Ectodermal cell (in vitro differentiated cells): ENCODE results near the gene DOCK2.
"Not testable (repeated sequence)": the region's sequence is repeated elsewhere in the genome, so short reads cannot be mapped to it uniquely, and the experiment has no call there.

ENCODE experiments used
- H3K27ac ChIP-seq: 2 replicates; pipeline ENCODE4 v1.7.0; 2013; ENCODE audit warnings: mild to moderate bottlenecking, low read depth, low read length; ENCODE audit not compliant: insufficient read depth, poor library complexity, severe bottlenecking
- H3K27me3 ChIP-seq: 2 replicates; pipeline ENCODE4 v1.7.0; 2013; ENCODE audit warnings: mild to moderate bottlenecking, low read length; ENCODE audit not compliant: insufficient read depth, control insufficient read depth, poor library complexity, severe bottlenecking
- H3K36me3 ChIP-seq: one replicate; pipeline ENCODE4 v1.7.0; 2013; ENCODE audit warnings: low read length; ENCODE audit not compliant: control insufficient read depth, insufficient read depth
- H3K4me1 ChIP-seq: one replicate; pipeline ENCODE4 v1.7.0; 2013; ENCODE audit warnings: low read length; ENCODE audit not compliant: control insufficient read depth, insufficient read depth
- H3K4me3 ChIP-seq: 2 replicates; pipeline ENCODE4 v1.7.0; 2013; ENCODE audit warnings: low read depth, low read length, control low read depth; ENCODE audit not compliant: insufficient read depth
- H3K9me3 ChIP-seq: 2 replicates; pipeline ENCODE4 v1.7.0; 2013; ENCODE audit warnings: mild to moderate bottlenecking, low read length, moderate library complexity; ENCODE audit not compliant: control insufficient read depth
- WGBS, 2 experiments: methylation state at CpG; one replicate each; pipeline ENCODE4 v1.1.7; 2013; ENCODE audit warnings: missing lambda C conversion rate in 2 of 2; 5-methylcytosine and 5-hydroxymethylcytosine counted together

Gene DOCK2

GRCh38 chr5:169610606-169611005 is 26.5 kb upstream of the DOCK2 start:
- WGBS, 2 experiments, result 91% methylated on average over 4 of the region's 4 CpGs
- Histone ChIP-seq H3K4me1 (no peaks in the 10 kb centered on the region), H3K9me3 (no peaks in the 10 kb centered on the region), H3K27me3 (no peaks in the 10 kb centered on the region), H3K4me3 (no peak overlapping the region), H3K36me3 (no peaks in the 10 kb centered on the region), H3K27ac (no peak overlapping the region)

- 100% methylated on average over 1 of the region's 1 CpG; no CpG with 5 or more reads in 1 of the 2 experiments for WGBS, 2 experiments
- H3K36me3 ChIP-seq, result no peaks in the 10 kb centered on the region
- H3K27me3 ChIP-seq, result no peaks in the 10 kb centered on the region
- H3K4me3 ChIP-seq, result no peak overlapping the region
- H3K4me1 ChIP-seq, result no peaks in the 10 kb centered on the region
- no peak overlapping the region for H3K27ac ChIP-seq
- H3K9me3 ChIP-seq, result no peaks in the 10 kb centered on the region
These were observed 21.5 kb upstream of the DOCK2 start for GRCh38 chr5:169615561-169615960.

DNA sequence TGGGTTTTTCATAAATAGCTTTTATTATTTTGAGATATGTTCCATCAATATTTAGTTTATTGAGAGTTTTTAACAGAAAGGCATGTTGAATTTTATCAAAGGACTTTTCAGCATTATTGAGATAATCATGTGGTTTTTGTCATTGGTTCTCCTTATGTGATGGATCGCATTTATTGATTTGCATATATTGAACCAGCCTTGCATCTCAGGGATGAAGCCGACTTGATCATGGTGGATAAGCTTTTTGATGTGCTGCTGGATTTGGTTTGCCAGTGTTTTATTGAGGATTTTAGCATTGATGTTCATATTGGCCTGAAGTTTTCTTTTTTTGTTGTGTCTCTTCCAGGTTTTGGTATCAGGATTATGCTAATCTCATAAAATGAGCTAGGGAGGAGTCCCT is 12.8 kb upstream of the DOCK2 start:
- H3K4me3 ChIP-seq, H3K36me3 ChIP-seq, H3K4me1 ChIP-seq, H3K27ac ChIP-seq, H3K9me3 ChIP-seq, H3K27me3 ChIP-seq: not testable (repeated sequence)
- WGBS, 2 experiments, result 91 to 95% methylated on average over 2 of the region's 2 CpGs

- WGBS, 2 experiments, result 95 to 100% methylated on average over 1 of the region's 1 CpG
- Histone ChIP-seq H3K27me3 (no peaks in the 10 kb centered on the region), H3K9me3 (no peaks in the 10 kb centered on the region), H3K4me1 (no peaks in the 10 kb centered on the region), H3K36me3 (no peaks in the 10 kb centered on the region), H3K4me3 (no peak overlapping the region), H3K27ac (no peak overlapping the region)
These were observed 10.3 kb upstream of the DOCK2 start for GRCh38 chr5:169626779-169627178.

- no peaks in the 10 kb centered on the region for H3K4me1 ChIP-seq
- 91 to 92% methylated on average over 3 of the region's 3 CpGs for WGBS, 2 experiments
- H3K36me3 ChIP-seq, result no peaks in the 10 kb centered on the region
- no peak overlapping the region for H3K4me3 ChIP-seq
- H3K9me3 ChIP-seq, result no peaks in the 10 kb centered on the region
- H3K27me3 ChIP-seq, result no peaks in the 10 kb centered on the region
- no peak overlapping the region for H3K27ac ChIP-seq
These were observed 9.5 kb upstream of the DOCK2 start for GRCh38 chr5:169627551-169627950.

GRCh38 chr5:169628892-169629291 is 8.2 kb upstream of the DOCK2 start:
- 86 to 96% methylated on average over 2 of the region's 2 CpGs for WGBS, 2 experiments
- H3K9me3 ChIP-seq, result no peaks in the 10 kb centered on the region

GRCh38 chr5:169629847-169630548 is 7.1 kb upstream of the DOCK2 start:
- Histone ChIP-seq H3K4me1 (no peaks in the 10 kb centered on the region), H3K27me3 (no peaks in the 10 kb centered on the region), H3K36me3 (no peaks in the 10 kb centered on the region), H3K4me3 (no peak overlapping the region), H3K27ac (no peak overlapping the region), H3K9me3 (no peaks in the 10 kb centered on the region)
- WGBS, 2 experiments, result 90 to 95% methylated on average over 5 to 6 of the region's 6 CpGs

More at GRCh38 chr5:169628892-169629291, 8.2 kb upstream of the DOCK2 start:
- Histone ChIP-seq H3K4me3 (no peak overlapping the region), H3K27ac (no peak overlapping the region), H3K4me1 (no peaks in the 10 kb centered on the region), H3K36me3 (no peaks in the 10 kb centered on the region), H3K27me3 (no peaks in the 10 kb centered on the region)

DNA sequence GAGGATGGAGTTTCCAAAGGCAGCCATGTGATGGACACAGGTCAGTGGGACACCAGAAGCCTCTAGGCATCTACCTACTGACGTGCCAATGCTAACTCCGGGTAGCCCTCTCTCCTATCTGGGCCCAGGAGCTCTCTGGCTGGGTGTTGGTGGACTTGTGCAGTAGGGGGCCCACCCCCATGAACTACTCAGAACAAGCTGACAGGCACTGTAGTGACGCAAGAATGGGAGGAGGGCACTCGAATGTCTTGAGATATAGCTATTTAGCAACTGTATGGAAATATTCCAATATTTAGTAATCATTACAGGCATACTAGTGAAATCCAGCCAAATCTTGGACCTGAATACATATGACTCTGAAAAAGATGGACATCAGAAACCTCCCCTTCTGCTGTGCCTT is 5.7 kb upstream of the DOCK2 start:
- WGBS, 2 experiments, result 92 to 96% methylated on average over 4 of the region's 4 CpGs
- Histone ChIP-seq H3K4me1 (no peaks in the 10 kb centered on the region), H3K27ac (no peak overlapping the region), H3K4me3 (no peak overlapping the region), H3K36me3 (no peaks in the 10 kb centered on the region), H3K9me3 (no peaks in the 10 kb centered on the region), H3K27me3 (peaks cover 3% of the 10 kb centered on the region)

- Histone ChIP-seq H3K27me3 (peaks cover 19% of the 10 kb centered on the region), H3K27ac (no peak overlapping the region), H3K4me1 (no peaks in the 10 kb centered on the region), H3K36me3 (no peaks in the 10 kb centered on the region), H3K9me3 (no peaks in the 10 kb centered on the region), H3K4me3 (no peak overlapping the region)
- 93% methylated on average over 1 of the region's 1 CpG; no CpG with 5 or more reads in 1 of the 2 experiments for WGBS, 2 experiments
These were observed 4.1 kb upstream of the DOCK2 start for GRCh38 chr5:169632946-169633345.

- WGBS, 2 experiments, result 89% methylated on average over 1 of the region's 1 CpG; no CpG with 5 or more reads in 1 of the 2 experiments
- peaks cover 22% of the 10 kb centered on the region for H3K27me3 ChIP-seq
- no peak overlapping the region for H3K4me3 ChIP-seq
These were observed 2.5 kb upstream of the DOCK2 start for GRCh38 chr5:169634606-169635005.

More at GRCh38 chr5:169634606-169635005, 2.5 kb upstream of the DOCK2 start:
- Histone ChIP-seq H3K27ac (no peak overlapping the region), H3K9me3 (no peaks in the 10 kb centered on the region), H3K36me3 (no peaks in the 10 kb centered on the region), H3K4me1 (no peaks in the 10 kb centered on the region)
